ENCODE data around the gene C5orf63. TPM values are rescaled to one million over a fixed set of nuclear protein-coding genes. Genes with fewer than 3 reads are reported as not detected.

The C5orf63 gene
- total and polyA plus RNA-seq, 2 experiments from 2014 or later: 6.8 to 10.5 TPM

DNA sequence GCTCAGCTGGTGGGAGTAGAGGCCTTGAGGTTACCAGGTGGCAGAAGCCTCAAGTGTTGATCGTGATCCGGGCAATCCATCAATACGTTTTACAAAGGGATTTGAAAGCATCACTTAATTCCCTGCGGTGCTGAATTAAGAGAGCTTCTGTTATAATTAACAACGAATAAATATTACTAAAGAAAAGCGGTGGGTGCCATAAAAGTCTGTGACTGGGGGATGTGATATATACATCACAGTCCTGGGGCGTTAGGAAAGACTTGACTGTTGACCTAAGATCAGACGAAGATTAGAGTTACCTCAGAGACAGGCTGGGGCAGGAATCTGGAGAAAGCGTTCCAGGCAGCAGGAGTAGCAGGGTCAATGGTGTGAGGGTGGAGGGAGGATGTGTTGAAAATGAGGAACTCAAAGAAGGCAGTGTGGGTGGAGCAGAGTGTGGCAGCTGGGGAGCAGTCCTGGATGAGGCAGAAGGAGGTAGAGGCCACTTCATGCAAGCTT lies 6.7 kb upstream of the C5orf63 start (continued):
- TF ChIP-seq ZNF462 (CRISPR knock-in tag; IDR thresholded peaks at IDR 0.05) (peak; percentile 75), EZH2phosphoT487 (IDR thresholded peaks at IDR 0.05; ENCODE audit: unreplicated experiment) (no peak)

DNA sequence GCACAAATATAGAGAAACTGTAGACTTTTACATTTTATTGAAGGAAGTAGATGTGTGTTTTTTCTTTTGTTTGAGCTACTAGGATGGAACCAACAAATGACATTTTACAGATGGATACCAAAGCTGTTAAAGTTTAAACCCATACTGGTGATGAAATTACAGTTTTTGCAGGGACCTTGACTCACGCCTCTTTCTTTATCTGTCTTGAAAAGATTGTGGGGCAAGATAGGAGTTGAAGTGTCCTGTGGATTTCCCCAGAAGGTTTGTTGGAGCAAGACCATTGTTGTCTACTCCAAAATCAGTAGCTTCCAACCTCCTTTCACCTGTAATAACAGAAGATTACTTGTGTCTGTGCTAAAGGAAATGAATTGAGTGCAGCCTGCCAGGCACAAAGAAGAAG lies 4.1 kb upstream of the C5orf63 start:
- Mint-ChIP-seq H3K36me3 (ENCODE audit: low read depth) (0 out of 3 replicates have a peak, but pooled peaks cover 2% of the 10 kb centered on the region), H3K4me1 (peaks cover 49% of the 10 kb centered on the region), H3K9me3 (no peaks in the 10 kb centered on the region), H3K27ac (no peak overlapping the region), H3K27me3 (ENCODE audit: insufficient read depth, low read depth, poor library complexity) (peaks cover 7% of the 10 kb centered on the region), H3K4me3 (no peak overlapping the region)
- H3K4me2 ChIP-seq: peak overlapping the region; percentile 30
- H3F3A ChIP-seq (replicated peaks; ENCODE audit: low read depth): no peaks in the 10 kb centered on the region; the same call in 1 of the 2 replicates
- no peaks in the 10 kb centered on the region for H3K79me2 ChIP-seq (replicated peaks; ENCODE audit: insufficient read depth)
- no peak overlapping the region for H2AFZ ChIP-seq
- no peaks in the 10 kb centered on the region for H4K20me1 ChIP-seq (replicated peaks; ENCODE audit: insufficient read depth)
- H3K9me2 ChIP-seq (ENCODE audit: insufficient read depth): no peaks in the 10 kb centered on the region
- ATAC-seq: no peak
- H3K27ac ChIP-seq (ENCODE audit: low read depth): no peak overlapping the region
- H3K27me3 ChIP-seq (ENCODE audit: insufficient read depth): no peaks in the 10 kb centered on the region
- TF ChIP-seq REST (IDR thresholded peaks at IDR 0.05; ENCODE audit: unreplicated experiment): no peak
- TF ChIP-seq, protein P1, sequence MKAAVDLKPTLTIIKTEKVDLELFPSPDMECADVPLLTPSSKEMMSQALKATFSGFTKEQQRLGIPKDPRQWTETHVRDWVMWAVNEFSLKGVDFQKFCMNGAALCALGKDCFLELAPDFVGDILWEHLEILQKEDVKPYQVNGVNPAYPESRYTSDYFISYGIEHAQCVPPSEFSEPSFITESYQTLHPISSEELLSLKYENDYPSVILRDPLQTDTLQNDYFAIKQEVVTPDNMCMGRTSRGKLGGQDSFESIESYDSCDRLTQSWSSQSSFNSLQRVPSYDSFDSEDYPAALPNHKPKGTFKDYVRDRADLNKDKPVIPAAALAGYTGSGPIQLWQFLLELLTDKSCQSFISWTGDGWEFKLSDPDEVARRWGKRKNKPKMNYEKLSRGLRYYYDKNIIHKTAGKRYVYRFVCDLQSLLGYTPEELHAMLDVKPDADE (IDR thresholded peaks at IDR 0.05): no peak
- DNase-seq (ENCODE audit: low spot score): no peak
- H3K4me1 ChIP-seq (ENCODE audit: insufficient read depth): peaks cover 65% of the 10 kb centered on the region
- H3K36me3 ChIP-seq (ENCODE audit: insufficient read depth): no peaks in the 10 kb centered on the region
- H3K4me3 ChIP-seq: no peak overlapping the region
